Fibroblast of lung (primary cell): ENCODE results near the gene SEPHS1.

Experiments used
- EZH2 ChIP-seq: IDR thresholded peaks from 2 replicates; pipeline ENCODE4 v1.5.1; 2012; ENCODE audit warnings: low read length, control low read depth, mild to moderate bottlenecking; ENCODE audit errors: missing control alignments
- TF ChIP-seq, protein P1 (sequence below), 2 donors: IDR thresholded peaks in 1 of 2; conservative IDR thresholded peaks in 1 of 2; 1 replicate in 1 of 2; 2 replicates in 1 of 2; pipeline ENCODE4 v1.5.1; 2011 to 2012; ENCODE audit warnings: low read length in 2 of 2, control low read depth in 1 of 2, inconsistent platforms in 1 of 2, low read depth in 1 of 2, mild to moderate bottlenecking in 1 of 2

DNA sequence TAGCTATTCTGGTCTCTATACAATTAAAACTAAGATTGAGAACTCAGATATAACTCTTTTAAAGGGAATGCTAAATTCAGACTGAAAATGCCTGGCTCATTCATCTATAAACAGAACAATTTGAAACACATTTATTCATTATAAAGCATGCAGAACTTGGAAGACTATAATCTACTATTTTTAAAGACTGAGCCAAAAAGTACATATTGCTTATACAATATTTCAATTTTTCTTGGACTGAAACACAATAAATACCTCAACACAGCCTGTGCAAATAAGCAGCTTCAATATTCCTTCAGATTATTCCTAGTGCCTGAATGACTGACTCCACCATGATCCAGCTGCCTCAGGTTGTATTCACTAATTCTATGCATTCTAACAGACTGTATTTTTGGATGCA, 32.7 kb downstream of the SEPHS1 start:
- TF ChIP-seq, protein P1, sequence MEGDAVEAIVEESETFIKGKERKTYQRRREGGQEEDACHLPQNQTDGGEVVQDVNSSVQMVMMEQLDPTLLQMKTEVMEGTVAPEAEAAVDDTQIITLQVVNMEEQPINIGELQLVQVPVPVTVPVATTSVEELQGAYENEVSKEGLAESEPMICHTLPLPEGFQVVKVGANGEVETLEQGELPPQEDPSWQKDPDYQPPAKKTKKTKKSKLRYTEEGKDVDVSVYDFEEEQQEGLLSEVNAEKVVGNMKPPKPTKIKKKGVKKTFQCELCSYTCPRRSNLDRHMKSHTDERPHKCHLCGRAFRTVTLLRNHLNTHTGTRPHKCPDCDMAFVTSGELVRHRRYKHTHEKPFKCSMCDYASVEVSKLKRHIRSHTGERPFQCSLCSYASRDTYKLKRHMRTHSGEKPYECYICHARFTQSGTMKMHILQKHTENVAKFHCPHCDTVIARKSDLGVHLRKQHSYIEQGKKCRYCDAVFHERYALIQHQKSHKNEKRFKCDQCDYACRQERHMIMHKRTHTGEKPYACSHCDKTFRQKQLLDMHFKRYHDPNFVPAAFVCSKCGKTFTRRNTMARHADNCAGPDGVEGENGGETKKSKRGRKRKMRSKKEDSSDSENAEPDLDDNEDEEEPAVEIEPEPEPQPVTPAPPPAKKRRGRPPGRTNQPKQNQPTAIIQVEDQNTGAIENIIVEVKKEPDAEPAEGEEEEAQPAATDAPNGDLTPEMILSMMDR (conservative IDR thresholded peaks at IDR 0.05 in 1 of 2, IDR thresholded peaks at IDR 0.05 in 1 of 2; ENCODE audit: low read depth in 1 of 2, low read length in 2 of 2), result no peak
- TF ChIP-seq EZH2, result no peak
